Astrocyte (in vitro differentiated cells and primary cell): ENCODE measurements around the gene SMIM10L1.

Experiments used
- CTCF ChIP-seq: IDR thresholded peaks from 2 replicates; pipeline ENCODE4 v1.5.1; 2011; ENCODE audit warnings: low read depth, mild to moderate bottlenecking, inconsistent platforms, low read length, moderate library complexity; ENCODE audit not compliant: insufficient read depth
- EZH2 ChIP-seq: IDR thresholded peaks from 2 replicates; pipeline ENCODE4 v1.6.1; 2012; ENCODE audit warnings: mild to moderate bottlenecking, low read length, inconsistent platforms; ENCODE audit not compliant: insufficient read depth

- no peak for TF ChIP-seq CTCF
- no peak for TF ChIP-seq EZH2
These were observed 31.8 kb downstream of the SMIM10L1 start for GRCh38 chr12:11202811-11203210.
